Erythroblast (primary cell): ENCODE data around the gene NADSYN1.
"Not testable (repeated sequence)": the region's sequence is repeated elsewhere in the genome, so short reads cannot be mapped to it uniquely, and the experiment has no call there.

ENCODE experiments used
- GATA1 ChIP-seq: IDR thresholded peaks from 2 replicates; pipeline ENCODE4 v1.6.1; 2011; ENCODE audit warnings: low read depth, mild to moderate bottlenecking, control low read depth, low read length, moderate library complexity
- POLR2A ChIP-seq: IDR thresholded peaks from 2 replicates; pipeline ENCODE4 v1.6.1; 2011; ENCODE audit warnings: mild to moderate bottlenecking, low read length

DNA sequence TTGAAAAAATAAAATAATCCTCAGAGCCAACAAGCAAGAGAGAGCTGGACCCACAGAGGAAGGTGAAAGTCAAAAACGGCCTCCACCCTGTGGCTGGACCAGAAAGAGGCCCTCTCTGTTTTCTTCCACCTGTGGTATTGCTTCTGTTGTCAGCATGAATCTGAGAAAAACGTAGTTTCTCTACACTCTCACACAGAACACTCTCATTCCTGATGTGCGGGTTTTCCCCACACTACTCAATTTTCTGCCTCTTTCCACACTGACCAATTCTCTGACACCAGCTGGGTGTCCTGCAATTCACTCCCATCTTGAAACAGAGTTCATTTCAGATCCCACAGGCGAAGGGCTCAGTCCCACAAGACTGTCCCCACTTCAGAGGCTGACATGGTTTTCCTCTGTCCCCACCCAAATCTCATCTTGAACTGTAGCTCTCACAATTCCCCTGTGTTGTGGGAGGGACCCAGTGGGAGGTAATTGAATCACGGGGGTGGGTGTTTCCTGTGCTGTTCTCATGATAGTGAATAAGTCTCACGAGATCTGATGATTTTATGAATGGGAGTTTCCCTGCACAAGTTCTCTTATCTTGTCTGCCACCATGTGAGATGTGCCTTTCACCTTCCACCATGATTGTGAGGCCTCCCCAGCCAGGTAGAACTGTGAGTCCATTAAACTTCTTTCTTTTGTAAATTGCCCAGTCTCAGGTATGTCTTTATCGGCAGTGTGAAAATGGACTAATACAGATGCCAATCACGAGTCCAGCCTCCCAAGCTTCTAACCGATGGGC, 87.7 kb downstream of the NADSYN1 start:
- not testable (repeated sequence) for TF ChIP-seq POLR2A, GATA1
